ENCODE measurements around the gene FSTL4. TPM values are rescaled to one million over a fixed set of nuclear protein-coding genes. Genes with fewer than 3 reads are reported as not detected.
A peak's percentile ranks its signal among the peaks of the same experiment; 100 is the strongest.
"Not testable (repeated sequence)": the region's sequence is repeated elsewhere in the genome, so short reads cannot be mapped to it uniquely, and the experiment has no call there.

Gene FSTL4
- total and polyA plus RNA-seq, 2 donors, result 0.99 to 1.2 TPM

DNA sequence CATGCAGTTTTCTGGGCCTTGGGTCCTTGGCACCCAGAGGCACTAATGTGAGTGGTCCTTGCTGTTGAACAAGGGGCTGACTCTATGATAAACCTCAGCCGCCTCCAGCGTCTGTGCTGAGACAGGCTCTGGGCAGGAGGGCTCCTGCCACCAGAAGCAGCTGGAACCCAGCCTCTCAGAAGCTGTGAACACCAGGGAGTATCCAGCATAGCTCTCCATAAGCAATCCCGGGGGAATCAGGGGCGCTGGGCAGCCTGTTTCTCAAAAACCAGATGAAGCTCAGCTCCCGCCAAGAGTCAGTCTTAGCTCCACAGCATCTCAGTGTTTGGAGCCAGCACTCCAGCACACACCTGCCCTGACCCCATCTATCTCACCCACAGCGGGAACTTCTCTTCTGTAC, 390.3 kb downstream of the FSTL4 start:
- no peak for DNase-seq (ENCODE audit: low read depth in 6 of 9, low spot score in 9 of 9)
- Histone ChIP-seq H3K27me3 (ENCODE audit: control insufficient read depth in 2 of 2, insufficient read depth in 1 of 2, low read length in 1 of 2) (no peaks in the 10 kb centered on the region), H3K36me3 (ENCODE audit: control insufficient read depth in 2 of 2, insufficient read depth in 2 of 2, low read length in 1 of 2) (no peaks in the 10 kb centered on the region), H3K9me3 (ENCODE audit: control insufficient read depth in 2 of 2, insufficient read depth in 1 of 2, low read length in 1 of 2) (no peaks in the 10 kb centered on the region), H3K4me3 (ENCODE audit: low read length in 2 of 2) (no peak overlapping the region), H3K27ac (ENCODE audit: low read depth in 1 of 2, low read length in 1 of 2) (no peak overlapping the region), H3K4me1 (ENCODE audit: control insufficient read depth in 2 of 2, insufficient read depth in 2 of 2, low read length in 2 of 2) (no peaks in the 10 kb centered on the region)
- 89% methylated on average over 6 of the region's 6 CpGs for WGBS

DNA sequence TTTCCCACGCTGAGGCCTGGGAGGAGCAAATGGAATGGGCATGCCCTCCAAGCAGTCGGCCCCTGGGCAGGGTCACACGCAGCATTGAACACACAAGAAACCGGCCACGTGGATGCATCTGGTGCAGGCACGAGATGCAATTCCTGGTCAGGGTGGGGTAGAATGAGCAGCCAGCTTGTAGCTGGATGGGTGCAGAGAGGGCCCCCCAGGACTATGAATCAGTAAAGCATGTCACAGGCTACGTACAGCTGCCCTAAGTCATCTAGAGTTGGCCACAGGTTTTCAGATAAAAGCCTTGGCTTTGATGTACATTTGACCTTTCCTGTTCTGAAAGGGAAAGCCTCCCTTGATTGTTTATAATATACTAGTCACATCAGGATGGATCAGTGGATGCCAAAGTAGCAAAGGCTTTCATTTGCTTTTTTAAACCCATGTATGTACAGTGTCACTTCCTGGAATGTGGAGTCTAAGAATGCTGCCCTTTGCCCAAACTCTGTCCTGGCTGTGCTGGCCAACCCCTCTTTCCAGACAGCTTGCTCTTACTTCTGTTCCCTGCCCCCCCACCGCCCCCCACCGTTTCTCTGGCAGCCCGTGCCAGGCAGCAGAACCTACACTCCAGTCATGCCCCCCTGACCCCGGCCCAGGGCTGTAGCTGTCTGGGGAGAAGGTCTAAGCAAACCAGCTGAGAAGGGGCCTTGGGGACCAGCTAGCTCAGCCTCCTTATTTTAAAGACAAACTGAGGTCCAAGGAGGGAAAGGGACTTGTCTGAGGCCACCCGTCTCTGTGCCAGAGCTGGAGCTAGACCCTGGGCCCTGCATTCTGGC, 391.3 kb downstream of the FSTL4 start:
- Histone ChIP-seq H3K27ac (ENCODE audit: low read depth in 1 of 2, low read length in 1 of 2) (no peak overlapping the region), H3K9me3 (ENCODE audit: control insufficient read depth in 2 of 2, insufficient read depth in 1 of 2, low read length in 1 of 2) (no peaks in the 10 kb centered on the region), H3K36me3 (ENCODE audit: control insufficient read depth in 2 of 2, insufficient read depth in 2 of 2, low read length in 1 of 2) (no peaks in the 10 kb centered on the region), H3K27me3 (ENCODE audit: control insufficient read depth in 2 of 2, insufficient read depth in 1 of 2, low read length in 1 of 2) (peaks cover 0 to 2% of the 10 kb centered on the region in 2 donors), H3K4me1 (ENCODE audit: control insufficient read depth in 2 of 2, insufficient read depth in 2 of 2, low read length in 2 of 2) (no peaks in the 10 kb centered on the region), H3K4me3 (ENCODE audit: low read length in 2 of 2) (no peak overlapping the region)
- WGBS, result 97% methylated on average over 12 of the region's 12 CpGs
- no peak for DNase-seq (ENCODE audit: low read depth in 6 of 9, low spot score in 9 of 9)

DNA sequence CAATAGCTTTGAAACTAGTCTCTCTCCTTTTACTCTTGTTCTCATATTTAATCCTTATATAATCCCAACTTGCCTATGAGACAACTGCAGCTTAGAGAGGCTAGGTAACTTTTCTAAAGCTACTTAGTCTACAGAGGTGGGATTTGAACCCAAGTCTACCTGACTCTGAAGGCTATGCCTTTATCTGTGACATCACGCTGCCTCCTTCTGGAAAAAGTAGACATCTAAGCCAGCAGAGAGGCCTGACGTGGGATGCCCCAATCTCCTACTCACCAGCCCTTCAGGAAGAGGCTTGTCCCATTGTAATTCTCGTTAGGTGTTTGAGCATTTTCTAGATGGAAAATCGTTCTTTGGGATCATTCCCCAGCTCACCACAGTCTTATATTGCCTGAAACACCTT, 393.0 kb downstream of the FSTL4 start:
- no peak overlapping the region for H3K4me3 ChIP-seq (ENCODE audit: low read length in 2 of 2)
- H3K27ac ChIP-seq (ENCODE audit: low read depth in 1 of 2, low read length in 1 of 2), result no peak overlapping the region
- H3K27me3 ChIP-seq (ENCODE audit: control insufficient read depth in 2 of 2, insufficient read depth in 1 of 2, low read length in 1 of 2), result peaks cover 0 to 2% of the 10 kb centered on the region in 2 donors
- no peaks in the 10 kb centered on the region for H3K9me3 ChIP-seq (ENCODE audit: control insufficient read depth in 2 of 2, insufficient read depth in 1 of 2, low read length in 1 of 2)
- no peaks in the 10 kb centered on the region for H3K4me1 ChIP-seq (ENCODE audit: control insufficient read depth in 2 of 2, insufficient read depth in 2 of 2, low read length in 2 of 2)
- 96% methylated on average over 4 of the region's 4 CpGs for WGBS
- no peak for DNase-seq (ENCODE audit: low read depth in 6 of 9, low spot score in 9 of 9)
- no peaks in the 10 kb centered on the region for H3K36me3 ChIP-seq (ENCODE audit: control insufficient read depth in 2 of 2, insufficient read depth in 2 of 2, low read length in 1 of 2)

DNA sequence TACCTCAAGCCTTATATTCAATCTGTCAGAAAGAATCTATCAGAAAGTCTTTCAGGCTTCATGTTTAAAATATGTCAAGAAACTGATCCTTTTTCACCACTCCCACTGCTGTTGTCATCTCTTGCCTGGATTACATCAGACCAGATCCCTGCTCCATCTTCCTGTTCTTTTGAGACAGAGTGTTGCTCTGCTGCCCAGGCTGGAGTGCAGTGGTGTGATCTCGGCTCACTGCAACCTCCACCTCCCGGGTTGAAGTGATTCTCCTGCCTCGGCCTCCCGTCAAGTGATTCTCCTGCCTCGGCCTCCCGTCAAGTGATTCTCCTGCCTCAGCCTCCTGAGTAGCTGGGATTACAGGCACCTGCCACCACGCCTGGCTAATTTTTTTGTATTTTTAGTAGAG, 396.2 kb downstream of the FSTL4 start:
- H3K4me1 ChIP-seq (ENCODE audit: control insufficient read depth in 2 of 2, insufficient read depth in 2 of 2, low read length in 2 of 2); H3K4me3 ChIP-seq (ENCODE audit: low read length in 2 of 2); H3K27ac ChIP-seq (ENCODE audit: low read depth in 1 of 2, low read length in 1 of 2); H3K9me3 ChIP-seq (ENCODE audit: control insufficient read depth in 2 of 2, insufficient read depth in 1 of 2, low read length in 1 of 2); DNase-seq (ENCODE audit: low read depth in 6 of 9, low spot score in 9 of 9); H3K36me3 ChIP-seq (ENCODE audit: control insufficient read depth in 2 of 2, insufficient read depth in 2 of 2, low read length in 1 of 2); H3K27me3 ChIP-seq (ENCODE audit: control insufficient read depth in 2 of 2, insufficient read depth in 1 of 2, low read length in 1 of 2): not testable (repeated sequence)
- WGBS, result 96% methylated on average over 7 of the region's 7 CpGs

DNA sequence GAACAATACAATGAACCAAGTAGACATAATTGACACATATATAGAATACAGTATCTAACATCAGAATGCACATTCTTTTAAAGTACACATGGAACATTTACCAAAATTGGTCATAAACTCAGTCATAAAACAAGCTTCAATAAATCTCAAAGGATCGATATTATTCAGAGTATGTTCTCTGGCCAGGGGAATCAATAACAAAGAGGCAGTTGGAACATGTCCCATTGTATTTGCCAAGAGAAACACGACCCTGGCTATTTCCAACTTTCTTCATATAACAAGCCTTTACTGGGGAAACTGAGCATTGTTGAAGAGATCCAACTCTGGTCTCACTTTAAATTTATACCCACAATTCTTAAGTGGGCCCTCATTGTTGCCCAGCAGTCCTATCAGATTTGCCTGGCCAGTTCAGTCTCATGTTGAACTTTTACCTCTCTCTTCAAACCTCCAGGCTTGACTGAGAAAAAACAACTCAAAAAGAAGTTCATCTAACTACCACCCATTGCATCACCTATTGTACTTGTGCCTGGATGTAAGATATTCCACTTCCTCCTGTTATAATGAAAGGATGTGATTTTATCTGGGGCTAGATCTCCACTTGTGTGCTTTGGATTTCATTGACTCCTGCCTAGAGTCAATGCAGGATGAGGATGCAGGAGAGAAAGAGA, 398.1 kb downstream of the FSTL4 start:
- H3K4me3 ChIP-seq (ENCODE audit: low read length in 2 of 2), result no peak overlapping the region
- WGBS, result 86% methylated on average over 2 of the region's 2 CpGs
- H3K36me3 ChIP-seq (ENCODE audit: control insufficient read depth in 2 of 2, insufficient read depth in 2 of 2, low read length in 1 of 2), result no peaks in the 10 kb centered on the region
- H3K27ac ChIP-seq (ENCODE audit: low read depth in 1 of 2, low read length in 1 of 2), result no peak overlapping the region
- H3K27me3 ChIP-seq (ENCODE audit: control insufficient read depth in 2 of 2, insufficient read depth in 1 of 2, low read length in 1 of 2), result peaks cover 0 to 2% of the 10 kb centered on the region in 2 donors
- H3K4me1 ChIP-seq (ENCODE audit: control insufficient read depth in 2 of 2, insufficient read depth in 2 of 2, low read length in 2 of 2), result no peaks in the 10 kb centered on the region
- no peak for DNase-seq (ENCODE audit: low read depth in 6 of 9, low spot score in 9 of 9)
- H3K9me3 ChIP-seq (ENCODE audit: control insufficient read depth in 2 of 2, insufficient read depth in 1 of 2, low read length in 1 of 2), result no peaks in the 10 kb centered on the region

DNA sequence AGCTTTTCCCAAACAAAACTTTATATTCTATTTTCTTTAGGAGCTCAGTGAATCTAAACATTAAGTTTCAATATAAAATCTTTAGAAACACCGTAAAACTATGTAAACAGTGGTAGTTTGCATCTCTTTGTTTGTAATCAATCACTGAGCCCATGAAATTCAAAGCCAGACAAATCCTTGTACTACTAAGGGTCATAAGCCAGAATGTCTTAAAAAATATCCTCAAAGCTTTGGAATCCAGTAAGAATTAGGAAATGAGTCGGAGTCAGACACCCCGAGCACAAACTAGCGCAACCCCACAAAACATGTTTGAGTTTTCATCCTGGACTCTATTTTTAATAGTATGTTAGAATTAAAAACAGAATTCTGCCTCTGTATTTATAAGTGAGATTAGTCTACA, 406.7 kb downstream of the FSTL4 start:
- peaks cover 0 to 8% of the 10 kb centered on the region in 2 donors for H3K9me3 ChIP-seq (ENCODE audit: control insufficient read depth in 2 of 2, insufficient read depth in 1 of 2, low read length in 1 of 2)
- no peaks in the 10 kb centered on the region for H3K36me3 ChIP-seq (ENCODE audit: control insufficient read depth in 2 of 2, insufficient read depth in 2 of 2, low read length in 1 of 2)
- H3K4me3 ChIP-seq (ENCODE audit: low read length in 2 of 2), result no peak overlapping the region
- H3K4me1 ChIP-seq (ENCODE audit: control insufficient read depth in 2 of 2, insufficient read depth in 2 of 2, low read length in 2 of 2), result no peaks in the 10 kb centered on the region
- H3K27me3 ChIP-seq (ENCODE audit: control insufficient read depth in 2 of 2, insufficient read depth in 1 of 2, low read length in 1 of 2), result peaks cover 0 to 13% of the 10 kb centered on the region in 2 donors
- H3K27ac ChIP-seq (ENCODE audit: low read depth in 1 of 2, low read length in 1 of 2), result no peak overlapping the region
- WGBS, result 96% methylated on average over 4 of the region's 4 CpGs
- no peak for DNase-seq (ENCODE audit: low read depth in 6 of 9, low spot score in 9 of 9)

DNA sequence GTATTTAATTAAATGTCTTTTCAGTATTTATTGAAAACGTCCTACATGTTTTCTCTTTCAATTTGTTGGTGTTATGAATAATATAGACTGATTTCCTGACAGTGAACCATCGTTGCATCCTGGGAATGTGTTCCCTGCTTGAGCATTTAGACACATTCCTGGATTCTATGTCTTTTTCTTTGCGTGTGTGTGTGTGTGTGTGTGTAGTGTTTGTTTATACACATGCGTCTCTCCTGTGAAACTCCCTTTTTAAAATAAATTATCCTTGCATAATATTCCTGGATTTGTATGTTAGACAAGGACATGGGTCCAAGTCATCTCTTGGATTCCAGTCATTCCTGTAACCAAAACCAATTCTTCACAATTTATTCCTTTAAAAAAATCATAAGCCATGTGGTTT, 407.1 kb downstream of the FSTL4 start:
- WGBS, result 64% methylated on average over 4 of the region's 4 CpGs
- DNase-seq (ENCODE audit: low read depth in 6 of 9, low spot score in 9 of 9), result no peak
- no peak overlapping the region for H3K27ac ChIP-seq (ENCODE audit: low read depth in 1 of 2, low read length in 1 of 2)

DNA sequence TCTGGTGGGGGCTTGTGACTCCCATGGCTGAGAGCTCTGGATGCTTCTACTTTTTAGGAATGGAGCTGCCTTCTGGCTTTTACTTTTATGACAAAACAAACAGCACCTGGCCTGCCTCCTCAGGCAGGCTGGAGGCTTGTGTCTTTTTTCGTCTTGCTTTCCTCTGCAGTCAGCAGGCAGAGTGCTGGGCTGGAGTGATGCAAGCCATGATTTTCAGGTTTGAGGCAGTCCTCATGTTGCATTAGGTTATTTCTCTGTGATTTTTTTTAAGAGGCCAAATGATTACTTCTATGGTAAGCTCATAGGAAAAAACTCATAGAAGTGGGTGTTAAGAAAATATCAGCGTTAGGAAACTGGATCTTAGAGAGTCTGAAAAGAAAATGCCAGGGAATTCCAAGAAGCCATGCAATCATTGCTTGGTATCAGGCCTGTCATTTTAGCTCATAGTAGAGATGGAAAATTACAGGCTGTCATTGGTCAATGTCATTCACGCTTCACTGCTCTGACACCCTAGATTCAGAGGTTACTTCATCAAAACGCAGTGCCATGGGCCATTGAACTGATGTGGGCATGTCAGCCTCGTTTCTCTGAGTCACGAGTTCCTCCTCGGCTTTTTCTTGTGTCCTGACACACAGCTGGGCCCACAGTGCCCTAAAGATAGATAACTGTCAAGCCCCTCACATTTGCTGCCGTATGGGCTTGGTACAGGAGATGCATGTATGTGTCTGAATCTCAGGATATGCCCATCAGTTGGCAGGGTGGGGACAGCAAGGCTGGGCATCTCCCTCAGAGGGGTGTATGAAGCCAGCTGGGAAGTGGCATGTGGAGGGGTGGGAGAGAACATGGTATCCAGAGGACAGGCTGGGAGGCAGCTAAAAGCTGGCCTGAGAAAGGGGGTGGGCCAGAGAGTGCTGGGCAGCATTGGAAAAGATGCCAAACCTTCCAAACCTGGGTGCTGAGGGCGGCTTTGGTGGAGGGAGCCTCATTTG, 408.7 kb downstream of the FSTL4 start:
- peak overlapping the region in 1 of 2 donors; percentile 51 for H3K27ac ChIP-seq (ENCODE audit: low read depth in 1 of 2, low read length in 1 of 2)
- peak in 2 of 9 donors; percentile 2 to 10 for DNase-seq (ENCODE audit: low read depth in 6 of 9, low spot score in 9 of 9)
- H3K36me3 ChIP-seq (ENCODE audit: control insufficient read depth in 2 of 2, insufficient read depth in 2 of 2, low read length in 1 of 2), result no peaks in the 10 kb centered on the region
- H3K4me1 ChIP-seq (ENCODE audit: control insufficient read depth in 2 of 2, insufficient read depth in 2 of 2, low read length in 2 of 2), result no peaks in the 10 kb centered on the region
- H3K27me3 ChIP-seq (ENCODE audit: control insufficient read depth in 2 of 2, insufficient read depth in 1 of 2, low read length in 1 of 2), result peaks cover 0 to 17% of the 10 kb centered on the region in 2 donors
- no peak overlapping the region for H3K4me3 ChIP-seq (ENCODE audit: low read length in 2 of 2)
- H3K9me3 ChIP-seq (ENCODE audit: control insufficient read depth in 2 of 2, insufficient read depth in 1 of 2, low read length in 1 of 2), result peaks cover 0 to 8% of the 10 kb centered on the region in 2 donors
- WGBS, result 93% methylated on average over 9 of the region's 9 CpGs

More for the DNA sequence above, 407.1 kb downstream of the FSTL4 start:
- Histone ChIP-seq H3K27me3 (ENCODE audit: control insufficient read depth in 2 of 2, insufficient read depth in 1 of 2, low read length in 1 of 2) (peaks cover 0 to 15% of the 10 kb centered on the region in 2 donors), H3K9me3 (ENCODE audit: control insufficient read depth in 2 of 2, insufficient read depth in 1 of 2, low read length in 1 of 2) (peaks cover 0 to 8% of the 10 kb centered on the region in 2 donors), H3K36me3 (ENCODE audit: control insufficient read depth in 2 of 2, insufficient read depth in 2 of 2, low read length in 1 of 2) (no peaks in the 10 kb centered on the region), H3K4me3 (ENCODE audit: low read length in 2 of 2) (no peak overlapping the region), H3K4me1 (ENCODE audit: control insufficient read depth in 2 of 2, insufficient read depth in 2 of 2, low read length in 2 of 2) (no peaks in the 10 kb centered on the region)

Measured in thymus (tissue), 11 donors.